HG02852 (cell line): ENCODE data around the gene DYNLT3.

Experiments used
- ATAC-seq: cut with Tn5 transposase; IDR thresholded peaks from one replicate; pipeline ENCODE4 v1.9.1; 2021; ENCODE audit warnings: mild to moderate bottlenecking, moderate library complexity; ENCODE audit not compliant: unreplicated experiment

The DYNLT3 gene

DNA sequence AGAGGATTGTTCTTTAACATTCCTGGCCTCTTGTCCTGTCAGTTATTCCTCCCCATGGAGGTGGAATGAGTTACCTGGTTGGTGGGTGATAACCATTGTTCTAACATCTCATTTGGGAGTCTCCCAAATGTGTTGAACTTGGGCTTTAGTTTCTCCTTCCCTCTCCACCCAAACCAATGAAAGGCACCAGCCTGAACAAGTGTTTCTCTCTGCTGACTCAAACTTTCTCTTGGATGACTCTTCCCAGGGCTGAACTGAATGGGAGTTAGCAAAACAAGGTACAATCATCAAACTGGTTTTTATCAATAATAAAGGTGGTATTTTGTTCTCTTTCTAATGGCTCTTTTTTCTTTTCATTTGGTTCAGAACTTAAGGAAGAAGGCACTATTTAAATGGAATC is 2.7 kb downstream of the DYNLT3 start:
- no peak for ATAC-seq

DNA sequence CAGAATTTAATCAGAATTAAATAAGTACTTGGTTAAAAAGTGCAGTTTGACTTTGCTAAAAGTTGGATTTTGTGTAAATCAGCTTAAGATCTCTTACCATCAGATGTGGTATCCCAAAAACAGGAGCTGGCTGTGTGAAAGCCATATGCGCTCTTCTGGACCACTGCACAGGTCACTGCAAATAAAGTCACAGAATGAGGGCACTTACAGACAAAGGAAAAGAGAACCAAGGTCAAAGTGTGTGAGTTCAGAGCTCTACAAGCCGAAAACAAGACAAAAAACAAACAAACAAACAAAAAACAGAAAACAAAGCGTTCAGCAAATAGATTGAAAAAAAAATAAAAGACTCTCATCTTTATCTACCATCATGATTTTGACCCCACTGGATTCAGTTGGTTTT is 6.4 kb downstream of the DYNLT3 start:
- ATAC-seq: no peak

DNA sequence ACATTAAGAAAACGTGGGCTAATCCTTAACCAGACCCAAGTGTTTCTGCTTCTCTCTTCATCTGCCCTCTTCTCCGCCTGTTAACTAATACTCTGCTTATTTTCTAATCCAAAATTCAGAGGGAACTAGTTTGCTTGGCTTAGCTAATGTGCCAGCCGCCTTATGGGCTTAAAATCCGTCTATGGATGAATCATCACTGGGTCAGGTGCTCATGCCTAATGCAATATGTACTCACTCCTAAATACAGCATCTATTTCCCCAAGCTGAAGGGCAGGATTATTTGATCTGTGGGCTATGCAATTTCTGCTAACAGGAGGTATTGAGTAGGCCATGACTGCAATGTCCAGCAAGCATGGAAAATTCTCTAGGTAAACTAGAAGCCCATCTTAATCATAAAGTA is 12.4 kb downstream of the DYNLT3 start:
- ATAC-seq: no peak

DNA sequence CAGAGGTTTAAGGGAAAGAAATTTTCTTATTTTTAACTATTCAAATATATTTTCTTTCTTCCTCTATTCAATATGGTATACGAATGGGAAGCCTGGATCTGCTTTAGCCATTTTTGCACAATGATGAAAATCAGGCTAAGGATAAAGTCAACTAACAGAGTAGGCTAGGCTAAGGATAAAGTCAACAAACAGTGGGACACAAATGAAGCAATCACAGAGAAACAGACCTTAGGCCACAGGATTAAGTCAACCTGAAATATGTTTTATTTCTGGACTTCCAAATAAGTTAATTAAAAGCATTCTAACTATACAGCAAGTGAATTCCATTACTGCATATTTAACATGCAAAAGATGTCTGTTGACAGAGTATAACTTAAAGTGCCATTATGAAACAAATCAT is 17.0 kb downstream of the DYNLT3 start:
- no peak for ATAC-seq

DNA sequence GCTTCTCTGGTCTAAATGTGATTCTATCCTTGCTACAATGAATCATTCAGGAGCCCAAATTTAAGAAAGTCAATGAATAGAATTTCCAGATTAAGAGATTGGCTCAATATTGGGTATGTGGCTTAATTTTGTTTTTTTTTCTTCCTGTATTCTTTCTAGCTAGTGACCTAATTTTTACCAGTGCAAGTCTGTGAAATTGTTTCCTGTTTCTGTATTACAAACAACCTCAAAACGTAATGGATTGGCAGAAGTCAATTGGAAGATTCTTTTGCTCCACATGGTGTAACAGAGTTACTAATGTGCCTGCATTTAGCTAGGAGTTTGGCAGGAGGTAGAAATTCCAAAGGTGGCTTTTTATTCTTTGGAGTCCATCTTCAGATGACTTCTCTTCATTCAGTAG is 17.6 kb downstream of the DYNLT3 start:
- ATAC-seq: no peak

DNA sequence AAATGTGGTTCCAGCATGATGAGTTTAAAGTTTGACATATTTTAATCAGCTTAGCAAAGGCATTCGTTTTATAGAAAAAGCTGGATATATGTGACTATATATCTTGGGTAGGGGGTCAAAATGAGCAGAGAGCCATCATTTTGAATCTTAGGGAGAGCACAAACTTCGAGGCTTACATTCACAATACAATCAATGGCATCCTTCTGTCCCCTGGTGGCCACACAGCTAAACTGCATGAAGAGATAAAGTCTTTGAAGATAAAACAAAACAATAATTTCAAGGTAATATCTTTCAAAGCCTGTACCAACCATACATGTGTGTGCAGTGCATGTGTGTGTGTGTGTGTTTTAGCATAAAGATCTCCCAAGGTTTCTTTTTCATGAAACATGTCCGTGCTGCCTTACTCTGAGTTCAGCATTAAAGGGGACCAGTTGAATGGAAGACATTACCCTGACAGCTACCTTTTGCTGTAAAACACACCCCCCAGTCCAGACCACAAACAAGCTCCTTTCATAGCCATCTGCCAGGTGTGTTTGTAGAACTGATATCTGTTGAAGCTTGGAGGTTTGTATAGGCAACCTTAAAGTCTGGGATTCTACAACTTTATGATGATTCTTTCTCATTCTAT is 22.0 kb downstream of the DYNLT3 start:
- peak; percentile 70 for ATAC-seq

DNA sequence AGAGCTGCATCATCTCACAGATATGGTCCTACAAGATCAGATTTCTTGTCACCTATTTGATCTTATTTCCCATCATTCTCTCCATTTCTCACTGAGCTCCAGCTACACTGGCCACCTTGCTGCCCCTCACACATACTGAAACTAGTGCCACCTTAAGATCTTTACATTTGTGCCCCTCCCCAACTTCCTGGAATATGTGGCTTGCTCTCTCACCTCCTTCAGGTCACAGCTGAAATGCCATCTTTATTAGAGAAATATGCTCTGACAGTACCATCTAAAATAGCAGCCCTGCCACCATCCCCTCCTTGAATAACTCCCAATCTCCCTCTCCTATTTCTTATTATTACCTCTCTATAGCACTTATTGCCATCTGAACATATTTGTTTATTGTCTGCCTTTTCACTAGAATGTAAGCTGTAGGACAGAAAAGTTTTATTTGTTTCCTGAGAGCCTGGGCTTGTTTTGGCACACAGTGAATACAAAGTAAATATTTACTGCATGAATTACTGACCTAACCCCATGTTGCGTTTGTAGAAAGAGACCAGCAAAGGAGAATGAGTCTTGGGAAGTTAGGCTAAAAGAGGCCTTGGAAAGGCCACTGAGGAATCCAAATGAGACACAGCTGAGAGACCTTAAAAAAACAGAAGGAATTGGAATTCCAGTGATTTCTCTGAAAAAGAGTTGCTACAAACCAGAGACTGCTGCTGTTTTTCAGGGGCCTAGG is 22.7 kb downstream of the DYNLT3 start:
- no peak for ATAC-seq

DNA sequence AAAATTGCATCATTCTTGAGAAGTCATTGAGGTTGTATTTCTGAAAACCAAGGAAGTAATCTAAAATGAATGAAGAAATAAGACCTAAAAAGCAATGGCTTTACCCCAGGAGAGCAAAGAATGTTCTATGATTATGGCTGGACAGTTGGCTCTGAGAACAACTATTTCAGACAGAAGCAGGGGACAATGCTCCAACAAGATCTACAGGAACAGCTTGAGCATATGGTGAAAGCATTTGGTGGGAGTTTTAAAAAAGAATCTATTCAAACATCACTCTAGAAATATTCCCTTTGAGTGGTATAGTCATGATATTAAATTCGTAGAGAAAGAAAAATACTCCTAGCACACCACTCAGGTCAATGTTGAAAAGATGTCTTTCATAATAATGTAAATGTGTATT is 26.7 kb downstream of the DYNLT3 start:
- ATAC-seq: no peak

DNA sequence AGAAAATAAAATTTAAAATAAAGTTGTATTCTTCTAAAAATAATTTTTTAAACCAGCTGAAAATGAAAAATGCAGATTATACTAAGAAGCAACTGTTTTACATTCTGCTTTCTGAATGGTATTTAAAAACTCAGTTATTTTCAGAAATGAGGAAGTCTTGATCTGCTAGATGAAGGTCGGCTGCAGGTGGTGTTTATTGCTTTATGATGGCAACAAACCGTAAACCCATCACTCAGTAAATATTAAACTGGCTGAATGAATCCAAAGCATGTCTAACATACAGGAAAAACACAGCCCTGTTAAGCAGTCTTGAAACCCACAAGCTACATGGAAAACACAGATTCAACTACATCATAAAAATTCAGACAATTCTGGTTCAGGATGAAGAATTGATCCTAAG is 29.3 kb downstream of the DYNLT3 start:
- ATAC-seq: peak; percentile 42

DNA sequence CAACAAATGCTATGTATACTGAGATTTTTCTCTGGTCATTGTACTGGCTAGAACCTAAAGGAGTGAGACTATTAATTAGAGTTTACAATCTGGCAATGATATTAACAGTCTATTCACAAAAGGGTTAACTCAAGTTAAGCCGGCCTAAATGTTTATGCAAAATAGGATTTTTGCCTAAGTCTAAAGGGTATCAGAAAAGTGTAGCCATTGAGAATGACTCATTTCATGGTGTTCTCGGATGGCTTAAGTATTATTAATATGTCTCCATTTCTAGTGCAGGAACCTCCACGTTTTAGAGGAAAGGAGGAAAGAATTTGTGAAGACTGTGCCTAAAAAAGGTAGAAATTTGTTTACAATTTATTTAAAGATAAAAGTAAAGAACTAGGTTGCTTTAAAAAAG is 29.8 kb downstream of the DYNLT3 start:
- ATAC-seq: peak; percentile 37

DNA sequence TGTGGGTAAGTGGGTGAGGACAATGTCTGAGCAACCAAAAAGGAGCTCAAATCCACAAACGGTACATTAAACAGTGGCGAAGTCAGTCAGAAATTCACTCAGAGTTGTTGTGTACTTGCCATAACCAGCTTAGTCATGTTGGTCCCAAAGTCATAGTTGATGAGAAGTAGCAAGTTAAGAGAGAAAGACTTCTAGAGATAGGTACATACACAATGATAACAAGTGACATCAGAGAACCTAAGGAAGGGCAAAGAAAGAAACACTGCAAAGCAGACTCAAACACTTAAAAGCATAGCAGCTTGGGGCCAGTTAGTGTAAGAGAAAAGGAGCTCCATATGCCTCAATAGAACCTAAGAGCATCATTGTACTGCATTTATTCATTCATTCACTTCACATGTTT is 30.2 kb downstream of the DYNLT3 start:
- peak; percentile 18 for ATAC-seq

DNA sequence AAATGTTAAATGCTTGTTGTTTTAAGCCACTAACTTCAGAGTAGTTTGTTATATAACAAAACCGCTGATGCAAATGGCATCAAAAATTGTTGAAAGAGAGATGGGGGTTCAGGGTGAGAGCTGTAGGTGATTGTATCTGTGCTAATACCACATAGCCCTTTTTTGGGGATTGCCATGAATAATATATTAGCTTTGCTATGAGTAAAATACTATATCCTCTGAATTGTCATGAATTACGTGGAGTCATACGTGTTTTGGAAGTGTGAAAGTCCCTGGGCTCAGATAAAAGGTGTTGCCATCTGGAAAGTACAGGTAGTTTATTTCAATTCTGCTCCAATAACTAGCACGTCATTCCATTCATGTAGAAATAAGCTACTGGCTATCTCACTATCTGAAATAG is 30.6 kb downstream of the DYNLT3 start:
- peak; percentile 36 for ATAC-seq

DNA sequence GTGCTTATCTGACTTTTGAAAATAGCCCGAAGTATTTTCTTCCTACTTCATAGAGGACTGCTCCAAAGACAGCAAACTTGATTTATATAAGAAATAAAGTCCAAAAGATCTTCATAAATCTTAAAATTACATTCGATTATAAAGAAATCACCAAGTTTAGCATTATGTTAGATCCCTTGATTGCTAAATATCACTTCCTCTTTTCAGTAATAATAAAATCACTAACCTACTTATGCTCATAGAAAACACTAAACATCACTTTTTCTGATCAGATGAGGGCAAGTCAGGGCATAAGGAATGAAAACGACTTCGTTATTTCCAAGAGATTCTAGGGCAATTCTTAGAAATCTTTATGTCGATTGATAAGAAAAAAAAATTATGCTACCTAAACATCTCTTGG is 32.0 kb downstream of the DYNLT3 start:
- no peak for ATAC-seq

DNA sequence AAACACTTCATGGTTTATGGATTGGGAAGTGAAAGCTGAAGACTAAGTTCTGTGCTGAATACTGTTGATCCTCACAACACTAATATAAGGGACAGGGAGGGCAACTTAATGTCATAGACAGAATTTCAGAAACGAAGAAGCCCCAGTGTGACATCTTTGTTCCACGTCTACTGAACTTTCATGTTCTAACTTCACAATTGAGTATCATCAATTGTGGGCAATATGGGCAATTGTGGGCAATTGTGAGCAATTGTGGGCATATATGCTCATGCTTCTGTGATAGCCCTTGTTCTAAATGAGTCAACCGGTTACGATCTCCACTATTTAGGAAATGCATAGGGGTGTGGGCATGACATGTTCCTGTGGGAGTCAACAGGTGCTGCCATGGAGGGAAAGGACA is 33.8 kb downstream of the DYNLT3 start:
- ATAC-seq: no peak

DNA sequence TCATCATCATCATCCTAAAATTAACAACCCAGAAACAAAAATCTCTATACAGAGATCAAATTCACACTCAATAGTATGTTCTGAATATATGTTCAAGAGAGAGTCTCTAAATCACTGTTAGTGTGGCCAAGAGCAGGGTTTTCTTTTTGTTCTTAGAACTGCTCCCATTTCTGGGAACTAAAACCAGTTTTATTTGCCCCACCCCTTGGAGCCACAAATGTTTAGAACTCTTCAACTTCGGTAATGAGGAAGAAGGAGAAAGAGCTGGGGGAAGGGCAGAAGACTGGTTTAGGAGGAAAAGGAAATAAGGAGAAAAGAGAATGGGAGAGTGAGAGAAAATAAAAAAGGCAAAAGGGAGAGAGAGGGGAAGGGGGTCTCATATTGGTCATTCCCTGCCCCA is 35.3 kb downstream of the DYNLT3 start:
- no peak for ATAC-seq

DNA sequence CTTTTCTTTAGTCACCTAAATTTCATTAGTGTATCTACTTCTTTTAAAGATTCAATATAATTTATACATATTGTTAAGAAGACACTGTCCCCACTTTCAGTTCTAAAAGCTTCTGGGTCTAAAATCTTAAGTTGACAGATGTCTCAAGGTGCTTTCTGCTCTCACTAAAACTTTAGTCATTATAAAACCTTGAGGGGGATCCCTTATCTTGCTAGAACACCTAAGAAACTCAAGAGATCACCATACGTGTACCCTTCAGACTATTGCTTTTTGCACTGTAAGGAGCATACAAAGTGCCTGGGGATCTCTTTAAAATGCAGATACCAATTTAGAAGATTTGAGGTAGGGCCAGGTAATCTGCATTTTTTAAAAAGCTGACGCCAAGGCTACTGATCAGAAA is 37.4 kb downstream of the DYNLT3 start:
- peak; percentile 61 for ATAC-seq

DNA sequence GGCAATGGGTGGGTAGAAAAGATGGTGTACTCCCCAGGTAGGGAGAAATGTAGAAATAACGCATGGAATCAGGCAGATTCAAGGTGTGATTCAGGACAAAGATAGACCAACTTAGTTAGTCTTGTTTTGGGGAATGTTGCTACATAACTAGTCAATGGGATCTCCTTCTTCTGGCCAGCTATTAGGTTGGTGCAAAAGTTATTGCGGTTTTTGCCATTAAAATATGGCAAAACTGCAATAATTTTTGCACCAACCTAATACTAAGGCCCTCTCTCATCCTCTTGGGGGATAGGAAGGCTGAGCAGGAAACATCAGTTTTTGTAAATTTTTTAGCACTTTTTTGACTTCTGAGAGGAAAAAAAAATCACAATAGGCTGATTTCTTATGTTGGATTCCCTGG is 44.3 kb downstream of the DYNLT3 start:
- ATAC-seq: no peak

DNA sequence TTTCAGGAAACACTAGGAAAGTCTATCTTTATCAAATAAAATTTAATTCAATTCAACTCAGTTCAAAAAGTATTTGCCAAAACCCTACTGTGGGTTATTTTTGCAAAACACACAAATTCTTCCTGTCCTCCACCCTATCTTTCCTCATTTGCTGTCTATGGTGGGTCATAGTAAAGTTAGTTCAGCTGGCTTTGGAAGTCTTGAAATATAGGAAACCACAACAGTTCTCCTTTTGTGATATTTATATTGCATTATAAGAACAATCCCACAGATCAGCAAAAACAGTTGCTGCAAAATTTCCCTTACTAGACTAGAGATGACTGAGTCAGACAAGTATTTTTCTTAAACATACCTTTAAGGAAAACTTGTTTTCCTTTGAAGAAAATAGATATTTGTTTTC is 45.3 kb downstream of the DYNLT3 start:
- ATAC-seq: no peak

DNA sequence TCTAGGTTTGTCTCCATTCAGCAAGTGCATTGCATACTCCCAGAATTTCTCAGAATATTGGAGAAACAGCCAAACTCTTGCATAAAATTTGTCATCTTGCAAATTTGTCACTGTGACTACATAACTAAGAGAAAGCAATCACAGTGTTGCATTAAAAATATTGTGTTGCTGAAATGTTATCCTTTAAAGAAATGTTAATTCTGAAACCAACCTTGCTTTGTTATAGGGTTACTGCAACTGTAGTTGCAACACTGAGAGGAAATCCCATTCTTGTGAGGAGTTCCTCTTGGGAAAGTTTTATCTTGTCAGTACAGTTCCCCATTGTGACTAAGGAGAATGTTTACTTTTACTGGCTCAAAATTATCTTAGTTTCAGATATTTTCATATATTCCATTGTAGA is 46.7 kb downstream of the DYNLT3 start:
- ATAC-seq: no peak

DNA sequence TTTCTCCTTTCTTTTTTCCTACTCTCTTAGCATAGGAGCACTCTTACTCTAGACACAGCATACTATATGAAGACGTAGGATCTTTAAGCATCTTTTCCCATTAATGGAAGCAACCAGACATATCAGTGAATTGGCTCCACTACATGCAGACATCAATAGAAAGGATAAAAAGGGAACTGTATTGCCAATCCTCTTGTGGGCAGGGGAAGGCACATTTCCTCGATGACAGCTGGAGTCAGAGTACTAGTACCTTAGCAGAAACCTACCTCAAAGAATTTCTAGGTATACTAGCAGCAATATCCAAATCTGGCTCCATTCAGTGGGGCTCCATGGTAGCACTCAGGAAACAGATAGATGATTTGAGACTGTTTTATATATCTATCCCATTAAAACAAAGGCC is 47.4 kb downstream of the DYNLT3 start:
- ATAC-seq: no peak

DNA sequence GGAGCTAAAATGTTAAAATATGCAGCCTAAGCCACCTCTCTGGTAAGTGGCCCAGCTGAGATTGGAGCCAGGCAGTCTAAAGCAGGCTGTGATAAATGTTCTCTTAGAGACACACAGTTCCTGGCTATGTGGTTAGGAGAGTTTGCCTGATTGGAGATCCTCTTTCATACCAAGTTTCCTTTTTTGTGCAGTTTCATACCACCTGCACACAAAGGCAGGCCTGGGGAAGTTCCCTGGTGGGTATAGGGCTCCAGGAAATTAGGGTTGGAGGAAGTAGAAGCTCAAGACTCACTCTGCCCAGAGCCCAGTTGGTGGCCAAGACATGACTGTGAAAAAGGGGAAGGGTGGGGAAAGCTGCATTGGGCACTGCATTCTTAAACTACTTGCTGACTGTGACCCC is 50.6 kb downstream of the DYNLT3 start:
- ATAC-seq: peak; percentile 75

DNA sequence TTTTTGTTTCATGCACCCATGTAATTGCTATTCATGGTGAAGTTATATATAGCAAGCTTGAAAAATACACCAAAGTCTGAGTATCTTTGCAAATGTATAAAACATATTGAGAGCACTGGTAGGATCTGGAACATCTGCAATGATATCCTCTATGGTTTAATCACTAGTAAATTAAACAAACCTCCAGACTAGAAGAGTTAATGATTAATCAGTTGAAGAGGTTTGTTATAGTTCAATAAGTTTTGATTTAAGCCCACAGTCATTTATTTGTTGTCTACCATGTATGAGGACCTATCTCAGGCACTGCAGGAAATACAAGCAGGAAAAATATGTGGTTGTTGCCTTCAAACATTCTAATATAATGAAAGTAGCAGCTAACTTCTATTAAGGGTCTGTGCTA is 51.1 kb downstream of the DYNLT3 start:
- ATAC-seq: no peak
